Activated T-cell treated with anti-CD3 and anti-CD28 coated beads, Interleukin-2, amount 50 U/mL, for 4 hours (primary cell): ENCODE measurements around the gene GJA3. TPM values are rescaled to one million over a fixed set of nuclear protein-coding genes. Genes with fewer than 3 reads are reported as not detected.
A peak's percentile ranks its signal among the peaks of the same experiment; 100 is the strongest.

ENCODE experiments used
- ATAC-seq, 2 donors: fragments of 200-7000 bp; cut with Tn5 transposase; one replicate each; pipeline ENCODE4 v1.10.0; 2021
- DNase-seq: peaks from one replicate; pipeline ENCODE4 v3.0.0-alpha.2; 2020
- H3K27me3 Mint-ChIP-seq: one replicate; pipeline ENCODE4 v1.8.0; 2021; ENCODE audit warnings: low read depth, mixed read lengths
- H3K36me3 Mint-ChIP-seq: one replicate; pipeline ENCODE4 v1.8.0; 2022; ENCODE audit warnings: mixed read lengths; ENCODE audit not compliant: insufficient read depth
- H3K4me1 Mint-ChIP-seq: one replicate; pipeline ENCODE4 v1.8.0; 2021; ENCODE audit warnings: low read depth, mixed read lengths
- H3K4me3 Mint-ChIP-seq: one replicate; pipeline ENCODE4 v1.8.0; 2021; ENCODE audit warnings: mild to moderate bottlenecking, moderate library complexity, mixed read lengths
- H3K9me3 Mint-ChIP-seq: one replicate; pipeline ENCODE4 v1.8.0; 2021; ENCODE audit warnings: mixed read lengths
- total RNA-seq, 3 donors: library from RNA; stranded (reverse); gene quantifications; one replicate each; pipeline ENCODE4 v1.2.1, GENCODE V29; 2021

Gene GJA3
- total RNA-seq, 3 donors from 2014 or later = 0.08 to 0.53 (median 0.35) TPM

DNA sequence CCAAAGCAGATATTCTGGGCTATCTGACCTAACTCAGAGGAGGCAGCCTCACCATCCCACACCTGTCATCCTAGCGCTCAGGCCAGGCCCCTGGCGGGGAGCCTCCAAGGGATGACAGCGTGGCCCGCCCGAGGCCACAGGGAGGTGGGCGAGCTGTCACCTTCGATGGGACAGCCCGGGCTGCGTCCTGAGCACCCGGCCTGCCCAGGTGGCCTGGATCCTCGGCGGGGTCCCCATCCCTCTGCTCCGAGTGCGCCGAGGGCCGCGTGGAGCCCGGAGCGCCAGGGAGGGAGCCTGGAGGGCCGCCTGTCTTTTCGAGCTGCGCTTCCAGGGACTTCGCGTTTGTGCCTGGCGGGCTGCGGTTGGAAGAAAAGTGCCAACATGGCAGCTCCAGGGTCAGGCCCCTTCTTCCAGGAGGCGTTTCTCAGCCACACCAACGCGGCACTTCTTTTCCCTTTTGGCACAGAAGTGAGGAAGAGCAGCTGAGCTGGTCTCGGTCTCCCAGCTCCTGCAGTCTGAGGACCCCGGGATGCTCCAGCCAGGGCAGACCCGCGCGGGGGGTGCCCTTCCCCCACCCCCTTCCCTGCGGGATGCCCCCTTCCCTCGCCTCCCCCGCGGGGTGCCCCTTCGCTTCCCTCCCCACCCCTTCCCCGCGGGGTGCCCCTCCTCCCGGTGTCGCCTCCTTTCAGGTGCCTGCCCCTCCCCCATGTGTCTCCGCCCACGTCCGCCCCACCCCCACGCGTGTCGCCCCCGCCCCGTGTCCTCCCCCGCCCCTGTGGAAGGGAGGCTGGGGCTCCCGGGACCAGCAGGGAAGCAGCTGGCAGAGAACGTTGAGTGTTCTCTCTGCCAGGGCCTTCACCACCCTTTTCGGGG lies 42.3 kb downstream of the GJA3 start:
- Mint-ChIP-seq H3K4me1 (peaks cover 19% of the 10 kb centered on the region), H3K4me3 (peak overlapping the region; percentile 86), H3K27me3 (peaks cover 2% of the 10 kb centered on the region), H3K9me3 (no peaks in the 10 kb centered on the region), H3K36me3 (no peaks in the 10 kb centered on the region)
- peak; percentile 30 to 31 for ATAC-seq
- peak; percentile 47 for DNase-seq

DNA sequence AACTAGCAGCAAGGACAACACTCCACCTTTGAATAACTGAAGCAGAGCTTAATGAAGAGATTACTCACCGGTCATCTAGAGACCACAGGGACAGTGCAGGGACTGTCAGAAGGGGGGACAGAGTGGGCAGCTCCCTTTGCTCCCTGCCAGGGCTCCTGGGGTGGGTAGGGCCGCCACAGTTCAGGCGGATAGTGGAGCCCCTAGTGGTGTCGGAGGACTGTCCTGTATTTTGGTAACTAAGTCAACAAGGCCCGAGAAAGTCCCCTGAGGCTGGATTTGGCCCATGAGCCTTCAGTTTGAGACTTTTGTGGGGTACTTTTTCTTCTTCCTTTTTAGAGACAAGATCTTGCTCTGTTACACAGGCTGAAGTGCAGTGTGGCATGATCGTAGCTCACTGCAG lies 44.6 kb downstream of the GJA3 start:
- DNase-seq = no peak
- Mint-ChIP-seq H3K4me3 (no peak overlapping the region), H3K4me1 (peaks cover 17% of the 10 kb centered on the region), H3K9me3 (no peaks in the 10 kb centered on the region), H3K27me3 (peaks cover 2% of the 10 kb centered on the region), H3K36me3 (no peaks in the 10 kb centered on the region)
- ATAC-seq = no peak

DNA sequence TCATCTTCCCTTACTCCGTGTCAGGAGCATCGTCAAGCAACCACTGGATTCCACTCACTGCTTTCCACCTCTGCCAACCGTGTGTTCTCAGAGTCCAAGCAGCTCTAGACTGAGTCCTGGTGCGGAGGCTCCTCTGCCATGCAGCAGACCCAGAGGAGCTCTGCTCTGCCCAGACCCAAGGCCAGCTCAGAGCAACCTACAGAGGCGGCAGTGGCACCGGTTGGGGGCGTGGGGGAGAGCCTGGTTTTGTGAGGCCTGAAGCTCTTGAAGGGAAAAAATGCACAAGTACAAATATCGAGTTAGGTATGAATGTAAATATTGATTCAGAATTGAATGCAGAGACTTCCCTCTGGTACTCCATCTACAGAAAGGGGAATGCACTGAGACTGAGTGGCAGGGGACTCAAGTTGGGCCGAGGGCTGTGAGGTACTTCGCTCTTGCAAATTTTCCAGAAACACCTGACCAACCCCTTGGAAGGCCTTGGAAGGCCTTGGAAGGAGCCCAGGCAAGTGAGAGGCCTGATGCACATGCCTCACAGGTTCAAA lies 46.7 kb downstream of the GJA3 start:
- Mint-ChIP-seq H3K9me3 (no peaks in the 10 kb centered on the region), H3K36me3 (no peaks in the 10 kb centered on the region), H3K4me3 (no peak overlapping the region), H3K4me1 (peaks cover 2% of the 10 kb centered on the region), H3K27me3 (peaks cover 2% of the 10 kb centered on the region)
- DNase-seq (no peak), ATAC-seq (no peak)

DNA sequence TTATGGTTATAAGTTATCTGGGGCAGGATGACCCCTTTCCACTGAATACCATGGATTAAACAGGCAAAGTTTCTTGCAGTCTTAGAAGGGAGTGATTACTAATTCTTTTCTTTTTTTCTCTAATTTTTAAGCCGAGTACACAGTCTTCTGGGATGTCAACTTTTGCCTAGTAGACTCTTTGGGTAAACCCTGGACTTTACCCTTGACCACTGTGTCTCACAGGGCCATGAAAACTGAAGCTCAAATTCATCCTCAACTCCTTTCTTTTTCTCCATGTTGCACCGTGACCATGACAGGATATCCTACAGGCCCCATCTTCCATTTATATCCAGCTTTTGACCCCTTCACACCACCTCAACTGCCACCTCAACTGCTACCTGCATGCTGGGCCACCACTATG lies 51.8 kb downstream of the GJA3 start:
- no peak for DNase-seq
- peaks cover 16% of the 10 kb centered on the region for H3K27me3 Mint-ChIP-seq
- H3K4me1 Mint-ChIP-seq = no peaks in the 10 kb centered on the region
- H3K9me3 Mint-ChIP-seq = no peaks in the 10 kb centered on the region
- ATAC-seq = no peak
- H3K36me3 Mint-ChIP-seq = no peaks in the 10 kb centered on the region
- no peak overlapping the region for H3K4me3 Mint-ChIP-seq

DNA sequence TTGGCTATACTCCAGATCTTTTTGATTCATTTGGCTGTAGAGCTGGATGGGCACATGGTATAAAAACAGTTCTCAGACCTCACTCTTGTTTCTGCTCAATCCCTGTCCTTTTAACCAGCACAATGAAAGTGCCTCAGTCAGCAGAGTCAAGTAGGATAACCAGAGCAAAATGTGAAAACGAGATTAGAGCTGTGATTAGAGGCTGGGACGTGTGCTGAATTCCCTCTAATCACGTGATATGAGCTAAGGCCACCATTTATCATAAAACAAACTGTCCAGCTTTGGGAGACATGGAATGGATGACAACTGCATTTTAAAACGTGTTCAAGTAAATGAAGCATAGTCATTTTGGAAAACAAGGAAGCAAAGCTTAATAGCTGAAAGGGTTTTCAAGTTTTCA lies 54.1 kb downstream of the GJA3 start:
- Mint-ChIP-seq H3K36me3 (no peaks in the 10 kb centered on the region), H3K4me1 (no peaks in the 10 kb centered on the region), H3K4me3 (no peak overlapping the region), H3K27me3 (peaks cover 29% of the 10 kb centered on the region), H3K9me3 (no peaks in the 10 kb centered on the region)
- DNase-seq (no peak), ATAC-seq (no peak)

DNA sequence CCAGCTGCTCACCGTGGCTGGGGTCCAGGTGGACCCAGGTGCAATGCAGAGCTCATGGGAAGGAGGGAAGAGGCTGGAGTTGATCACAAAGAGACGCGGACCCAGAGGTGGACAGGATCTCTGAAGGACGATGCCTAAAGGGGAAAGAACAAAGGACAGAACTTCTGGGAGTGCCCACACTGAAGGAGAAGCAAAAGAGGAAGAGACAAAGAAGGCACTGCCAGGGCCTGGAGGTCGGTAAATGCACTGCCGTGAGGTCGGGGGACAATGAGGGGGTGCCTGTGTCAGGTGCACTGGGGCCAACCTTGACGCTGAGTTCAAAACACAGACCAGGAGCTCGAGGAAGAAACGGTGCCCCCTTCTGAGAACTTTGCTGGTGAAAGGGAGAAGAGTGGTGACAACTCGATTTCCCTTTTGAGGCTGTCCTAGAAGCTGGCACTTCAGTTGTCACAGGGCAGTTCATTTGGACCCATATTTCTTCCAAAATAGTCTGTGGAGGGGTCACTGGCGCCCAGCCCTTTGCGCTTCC lies 55.6 kb downstream of the GJA3 start:
- DNase-seq = no peak
- no peaks in the 10 kb centered on the region for H3K9me3 Mint-ChIP-seq
- H3K36me3 Mint-ChIP-seq = no peaks in the 10 kb centered on the region
- no peak for ATAC-seq
- no peaks in the 10 kb centered on the region for H3K4me1 Mint-ChIP-seq
- no peak overlapping the region for H3K4me3 Mint-ChIP-seq
- H3K27me3 Mint-ChIP-seq = peaks cover 38% of the 10 kb centered on the region

DNA sequence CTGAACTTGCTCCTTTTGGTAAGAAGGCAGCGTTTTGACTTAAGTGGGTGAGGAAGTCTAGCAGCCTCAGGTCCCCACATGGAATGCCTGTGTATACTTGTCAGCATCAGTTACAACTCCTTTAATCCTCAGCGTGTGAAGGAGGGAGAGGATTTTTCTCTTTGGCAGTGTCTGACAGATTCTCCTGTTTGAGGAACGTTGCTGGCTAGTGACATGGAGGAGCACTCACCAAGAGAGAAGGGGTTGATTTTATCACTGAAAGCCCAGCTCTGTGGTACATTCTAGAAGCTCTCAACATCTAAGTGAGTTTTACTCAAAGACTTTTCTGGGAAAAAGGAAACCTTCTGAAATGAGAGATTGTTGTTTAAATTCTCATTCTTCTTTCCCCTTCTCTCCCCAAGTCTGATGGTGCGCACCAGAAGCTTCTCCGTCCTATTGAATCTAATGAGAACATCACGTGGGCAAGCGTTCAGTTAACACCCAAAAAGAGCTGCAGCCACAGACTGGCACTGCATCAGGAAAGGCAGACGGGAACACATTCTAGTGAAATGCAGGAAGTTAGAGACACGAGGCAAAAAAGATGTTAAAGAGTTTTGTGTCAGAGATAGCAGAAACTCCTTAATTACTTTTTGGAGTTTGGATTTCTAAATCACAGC lies 58.2 kb downstream of the GJA3 start:
- H3K9me3 Mint-ChIP-seq = no peaks in the 10 kb centered on the region
- H3K4me1 Mint-ChIP-seq = no peaks in the 10 kb centered on the region
- no peaks in the 10 kb centered on the region for H3K36me3 Mint-ChIP-seq
- peaks cover 61% of the 10 kb centered on the region for H3K27me3 Mint-ChIP-seq
- H3K4me3 Mint-ChIP-seq = no peak overlapping the region
- no peak for DNase-seq
- ATAC-seq = no peak

DNA sequence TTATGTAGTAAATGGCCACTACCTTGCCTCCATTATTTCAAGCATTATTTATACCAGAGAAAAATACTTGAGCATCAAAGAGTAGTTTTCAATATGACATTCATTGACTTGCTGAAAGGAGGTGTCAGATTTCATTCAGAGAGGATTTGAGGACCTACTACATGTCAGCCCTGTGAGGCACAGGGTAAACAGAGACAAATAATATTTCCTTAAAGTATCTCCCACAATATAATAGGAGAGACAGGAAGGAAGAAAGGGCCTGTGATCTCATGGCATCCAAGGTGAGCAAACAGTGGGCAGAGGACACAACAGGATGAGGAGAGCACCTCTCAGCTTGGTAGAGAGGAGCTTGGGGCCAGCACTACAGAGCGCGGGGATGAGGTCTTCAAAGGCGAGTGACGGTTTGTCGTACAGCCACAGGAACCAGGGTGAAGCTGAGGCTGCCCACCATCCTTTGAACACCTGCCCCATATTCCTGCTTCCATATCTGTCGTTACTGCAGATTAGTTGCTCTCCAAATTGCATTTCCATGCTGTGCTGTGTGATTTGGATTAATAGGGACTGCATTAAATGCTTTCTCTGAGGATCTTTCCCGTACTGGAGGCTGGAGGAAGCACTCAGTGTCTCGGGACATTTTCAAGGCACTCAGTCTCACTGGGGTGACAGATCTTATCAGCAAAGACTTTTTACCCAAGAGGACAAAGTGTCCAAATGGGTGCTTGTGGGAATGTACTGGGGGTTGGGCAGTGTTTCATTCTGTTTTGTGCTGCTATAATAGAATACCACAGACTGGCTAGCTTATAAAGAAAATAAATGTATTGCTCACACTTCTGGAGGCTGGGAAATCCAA lies 59.2 kb downstream of the GJA3 start:
- Mint-ChIP-seq H3K27me3 (peaks cover 65% of the 10 kb centered on the region), H3K4me1 (no peaks in the 10 kb centered on the region), H3K9me3 (no peaks in the 10 kb centered on the region), H3K36me3 (no peaks in the 10 kb centered on the region), H3K4me3 (no peak overlapping the region)
- no peak for ATAC-seq
- DNase-seq = no peak

DNA sequence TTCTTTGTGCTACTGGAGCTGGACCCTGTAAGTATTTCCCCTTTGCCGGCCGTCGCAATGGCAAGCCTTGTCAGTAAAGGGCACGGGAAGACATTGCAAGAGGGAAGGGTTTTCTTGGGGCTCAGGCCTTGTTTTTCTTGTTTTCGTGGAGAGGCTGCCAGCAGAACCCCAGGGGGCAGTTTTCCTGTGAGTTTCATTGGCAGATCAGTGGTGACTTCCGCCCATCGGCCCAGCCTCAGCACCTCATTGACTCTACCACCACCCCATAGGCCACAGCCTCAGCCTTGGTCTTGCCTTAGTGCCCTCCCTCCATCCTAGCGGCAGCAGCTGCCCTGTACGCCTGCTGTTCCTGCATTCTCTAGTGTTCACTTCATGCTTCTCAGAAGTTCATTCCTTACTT lies 61.5 kb downstream of the GJA3 start:
- Mint-ChIP-seq H3K36me3 (no peaks in the 10 kb centered on the region), H3K27me3 (peaks cover 50% of the 10 kb centered on the region), H3K4me3 (no peak overlapping the region), H3K4me1 (no peaks in the 10 kb centered on the region), H3K9me3 (no peaks in the 10 kb centered on the region)
- DNase-seq (no peak), ATAC-seq (no peak)

DNA sequence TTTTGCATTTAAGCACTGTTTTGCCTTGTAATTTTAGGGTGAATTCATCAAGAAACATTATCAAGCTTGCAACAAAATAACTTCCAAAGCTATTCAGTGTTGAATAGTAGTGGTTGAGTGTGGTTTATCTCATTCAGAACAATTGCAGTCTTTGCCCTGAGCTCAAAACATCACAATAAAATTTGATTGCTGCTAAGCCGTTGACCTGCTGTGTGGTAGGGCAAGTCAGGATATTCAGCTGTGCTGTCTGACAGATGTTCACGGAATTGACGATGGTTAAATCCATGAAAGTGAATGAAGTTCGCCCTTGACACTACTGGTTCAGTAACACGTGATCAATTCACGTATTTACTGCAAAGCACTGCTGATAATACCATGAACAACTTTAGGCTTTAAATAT lies 66.9 kb downstream of the GJA3 start:
- no peak for DNase-seq
- Mint-ChIP-seq H3K9me3 (no peaks in the 10 kb centered on the region), H3K27me3 (peaks cover 14% of the 10 kb centered on the region), H3K36me3 (no peaks in the 10 kb centered on the region), H3K4me1 (no peaks in the 10 kb centered on the region), H3K4me3 (no peak overlapping the region)
- ATAC-seq = no peak

DNA sequence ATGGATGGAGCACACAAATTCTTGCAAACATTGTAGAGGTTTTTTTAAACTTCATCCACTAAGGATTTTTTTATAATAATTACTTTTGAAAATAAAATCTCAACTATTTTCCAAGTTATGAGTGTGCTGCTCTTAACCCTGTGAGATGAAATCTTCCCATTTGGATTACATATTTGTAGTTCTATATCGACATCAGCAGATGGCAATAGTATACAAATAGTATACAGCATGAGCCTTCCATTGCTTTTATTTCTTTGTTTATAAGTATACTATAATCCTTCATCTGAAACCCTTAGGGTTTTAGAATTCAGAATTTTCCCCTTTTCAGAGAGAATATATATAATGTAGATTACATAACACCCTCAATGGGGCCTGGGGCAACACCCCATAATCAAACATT lies 70.5 kb downstream of the GJA3 start:
- no peak overlapping the region for H3K4me3 Mint-ChIP-seq
- ATAC-seq (no peak), DNase-seq (no peak)
- H3K4me1 Mint-ChIP-seq = no peaks in the 10 kb centered on the region
- no peaks in the 10 kb centered on the region for H3K27me3 Mint-ChIP-seq
- no peaks in the 10 kb centered on the region for H3K9me3 Mint-ChIP-seq
- H3K36me3 Mint-ChIP-seq = peaks cover 4% of the 10 kb centered on the region
